K562 (cell line): Measurements from ENCODE around the gene RPL38. TPM values are rescaled to one million over a fixed set of nuclear protein-coding genes. Genes with fewer than 3 reads are reported as not detected.

ENCODE experiments used
- ATAC-seq: fragments of 200-7000 bp; cut with Tn5 transposase; 3 replicates; pipeline ENCODE4 v1.9.1; 2020; ENCODE audit warnings: moderate library complexity
- BruUV-seq: library from RNA; stranded (reverse); fragments of 400-500 nt; replicated peaks from 2 replicates; lab custom pipeline; 2021; lab: Mats Ljungman, UMichigan
- CTCF ChIA-PET: fragments of 300-600 bp; formaldehyde crosslinking; extraction: SDS; loops from one replicate; lab custom pipeline; 2021; ENCODE audit warnings: low intra/inter-chr PET ratio; lab: Yijun Ruan, JAX
- POLR2A ChIA-PET: fragments of 300-600, 350-650 bp; sonication (Branson Sonifier 250); formaldehyde crosslinking; extraction: SDS; loops from one replicate; lab custom pipeline; 2021; ENCODE audit warnings: antibody characterized with exemption, inconsistent platforms; lab: Yijun Ruan, JAX
- DNase-seq, 4 experiments: peaks; one replicate each; pipeline versions ENCODE4 v3.0.0 to v3.0.0-alpha.2; 2011 to 2018; ENCODE audit warnings: low spot score in 3 of 4, mixed read lengths in 3 of 4; ENCODE audit errors: extremely low read depth in 1 of 4
- FAIRE-seq: peaks from 2 replicates; lab custom pipeline; 2011; peaks lifted over from hg19 to GRCh38; lab: Jason Lieb, UNC
- H2AFZ ChIP-seq: 2 replicates; pipeline ENCODE4 v1.6.0; 2011; ENCODE audit warnings: low read depth, low read length, control low read depth, inconsistent platforms
- H3K27ac ChIP-seq: fragments of 200-600 bp; 3 replicates; pipeline ENCODE4 v1.8.0; 2011; ENCODE audit warnings: low read depth, mild to moderate bottlenecking, control low read depth, inconsistent platforms, low read length, moderate library complexity, mixed read lengths; ENCODE audit errors: extremely low read depth
- H3K27me3 ChIP-seq, 2 experiments: fragments of 300-600 bp in 1 of 2; 2 replicates in 1 of 2; 3 replicates in 1 of 2; pipeline versions ENCODE4 v1.6.0 to v1.8.0; 2011; ENCODE audit warnings: inconsistent platforms in 2 of 2, low read length in 2 of 2, mild to moderate bottlenecking in 1 of 2, mixed read lengths in 1 of 2, moderate library complexity in 1 of 2; ENCODE audit not compliant: control insufficient read depth in 2 of 2, insufficient read depth in 2 of 2
- H3K36me3 ChIP-seq: fragments of 300-600 bp; 3 replicates; pipeline ENCODE4 v1.8.0; 2011; ENCODE audit warnings: mild to moderate bottlenecking, low read length, inconsistent platforms; ENCODE audit not compliant: control insufficient read depth, insufficient read depth
- H3K4me1 ChIP-seq, 2 experiments: fragments of 200-600 bp in 1 of 2; replicated peaks in 1 of 2; 2 replicates in 1 of 2; 3 replicates in 1 of 2; pipeline versions ENCODE4 v1.5.1 to v1.8.0; 2011; ENCODE audit warnings: inconsistent platforms in 2 of 2, low read length in 2 of 2, mild to moderate bottlenecking in 1 of 2, mixed read lengths in 1 of 2, moderate library complexity in 1 of 2; ENCODE audit not compliant: control insufficient read depth in 2 of 2, insufficient read depth in 2 of 2
- H3K4me2 ChIP-seq: 2 replicates; pipeline ENCODE4 v1.6.1; 2011; ENCODE audit warnings: low read length, control low read depth, inconsistent platforms, mixed read lengths; ENCODE audit not compliant: insufficient read depth
- H3K4me3 ChIP-seq: fragments of 200-600 bp; sonication (generic), shearing (Covaris generic); 2 replicates; pipeline ENCODE4 v1.5.1; 2016; ENCODE audit warnings: control low read depth, inconsistent platforms
- H3K79me2 ChIP-seq: fragments of 200-600 bp; 3 replicates; pipeline ENCODE4 v1.8.0; 2011; ENCODE audit warnings: low read length, inconsistent platforms; ENCODE audit not compliant: control insufficient read depth, insufficient read depth
- H3K9ac ChIP-seq, 2 experiments: 2 replicates each; pipeline versions ENCODE4 v1.6.0 to v1.6.1; 2011; ENCODE audit warnings: low read depth in 2 of 2, low read length in 2 of 2, control low read depth in 1 of 2, inconsistent platforms in 1 of 2, mild to moderate bottlenecking in 1 of 2, mixed read lengths in 1 of 2; ENCODE audit not compliant: insufficient read depth in 1 of 2
- H3K9me1 ChIP-seq: one replicate; pipeline ENCODE4 v1.6.0; 2011; ENCODE audit warnings: inconsistent platforms, mild to moderate bottlenecking, low read length, moderate library complexity; ENCODE audit not compliant: control insufficient read depth, insufficient read depth
- H3K9me3 ChIP-seq: replicated peaks from 2 replicates; pipeline ENCODE4 v1.5.1; 2011; ENCODE audit warnings: low read depth, low read length, inconsistent platforms; ENCODE audit not compliant: control insufficient read depth, insufficient read depth
- H4K20me1 ChIP-seq: replicated peaks from 2 replicates; pipeline ENCODE4 v1.6.1; 2011; ENCODE audit warnings: low read length, inconsistent platforms, mixed read lengths; ENCODE audit not compliant: control insufficient read depth, insufficient read depth
- BACH1 ChIP-seq: fragments of 200-800 bp; sonication (Bioruptor generic); IDR thresholded peaks from 2 replicates; pipeline ENCODE4 v1.6.1; 2016; ENCODE audit warnings: missing genetic modification characterization, missing compliant biosample characterization
- COPS2 ChIP-seq: fragments of 450-650 bp; conservative IDR thresholded peaks from 2 replicates; pipeline ENCODE4 v1.6.1; 2016; ENCODE audit warnings: mild to moderate bottlenecking, moderate library complexity
- DMBX1 ChIP-seq: fragments of 250-450 bp; sonication (Bioruptor Pico); IDR thresholded peaks from 2 replicates; pipeline ENCODE4 v1.8.0; 2022; ENCODE audit warnings: inconsistent platforms, mild to moderate bottlenecking, moderate library complexity, borderline replicate concordance
- EWSR1 ChIP-seq: fragments of 450-650 bp; IDR thresholded peaks from 2 replicates; pipeline ENCODE4 v1.6.1; 2018; ENCODE audit warnings: borderline replicate concordance, mild to moderate bottlenecking, low read depth, moderate library complexity; ENCODE audit not compliant: partially characterized antibody
- HDAC2 ChIP-seq: fragments of 450-650 bp; IDR thresholded peaks from 2 replicates; pipeline ENCODE4 v1.6.1; 2016; ENCODE audit warnings: mild to moderate bottlenecking
- LEF1 ChIP-seq: fragments of 450-650 bp; IDR thresholded peaks from 2 replicates; pipeline ENCODE4 v1.6.1; 2016; ENCODE audit warnings: mild to moderate bottlenecking
- PHF20 ChIP-seq: fragments of 450-650 bp; IDR thresholded peaks from 2 replicates; pipeline ENCODE4 v1.6.1; 2018; ENCODE audit not compliant: partially characterized antibody
- PURB ChIP-seq: sonication (generic); formaldehyde crosslinking; IDR thresholded peaks from 2 replicates; pipeline ENCODE4 v1.9.0; 2021; ENCODE audit warnings: low read depth, mild to moderate bottlenecking, missing genetic modification reagents
- SAP30 ChIP-seq: fragments of 200-600 bp; sonication (generic); IDR thresholded peaks from 2 replicates; pipeline ENCODE4 v1.6.1; 2012; ENCODE audit warnings: borderline replicate concordance, low read depth, mild to moderate bottlenecking, moderate library complexity, low read length, control low read depth, inconsistent platforms; ENCODE audit not compliant: insufficient read depth, poor library complexity, severe bottlenecking
- SMARCC2 ChIP-seq: fragments of 450-650 bp; IDR thresholded peaks from 2 replicates; pipeline ENCODE4 v1.6.1; 2017; ENCODE audit warnings: antibody characterized with exemption, moderate library complexity, mild to moderate bottlenecking, low read depth
- SOX6 ChIP-seq: fragments of 450-650 bp; IDR thresholded peaks from 2 replicates; pipeline ENCODE4 v1.6.1; 2014; ENCODE audit warnings: mild to moderate bottlenecking
- TBP ChIP-seq: optimal IDR thresholded peaks from 2 replicates; pipeline ENCODE3; 2011; ENCODE audit warnings: low read depth, low read length, improper control_type of control experiment
- TEAD2 ChIP-seq: fragments of 450-650 bp; IDR thresholded peaks from 2 replicates; pipeline ENCODE4 v1.6.1; 2016; ENCODE audit warnings: missing genetic modification characterization, control low read depth, missing compliant biosample characterization
- TOE1 ChIP-seq, 2 experiments: fragments of 450-650 bp in 1 of 2; sonication (generic) in 1 of 2; formaldehyde crosslinking in 1 of 2; IDR thresholded peaks; 2 replicates each; pipeline versions ENCODE4 v1.7.1 to v1.8.0; 2016 to 2022; ENCODE audit warnings: borderline replicate concordance in 2 of 2, mild to moderate bottlenecking in 2 of 2, antibody characterized with exemption in 1 of 2, inconsistent platforms in 1 of 2, low read depth in 1 of 2, missing genetic modification reagents in 1 of 2, moderate library complexity in 1 of 2
- ZBTB43 ChIP-seq: sonication (generic); formaldehyde crosslinking; IDR thresholded peaks from 2 replicates; pipeline ENCODE4 v1.8.0; 2023; ENCODE audit warnings: mild to moderate bottlenecking, missing genetic modification reagents
- ZNF785 ChIP-seq: fragments of 250-450 bp; sonication (Bioruptor Pico); IDR thresholded peaks from 2 replicates; pipeline ENCODE4 v1.4.0; 2020; ENCODE audit warnings: mild to moderate bottlenecking
- WGBS: fragments of 100-300 bp; shearing (Covaris generic); methylation state at CpG from one replicate; pipeline ENCODE4 v1.1.6; 2016; ENCODE audit warnings: low coverage, mixed read lengths; ENCODE audit not compliant: insufficient coverage; ENCODE audit errors: missing lambda C conversion rate; 5-methylcytosine and 5-hydroxymethylcytosine counted together
- in situ Hi-C: fragments of 300-500 bp; cut with MboI; formaldehyde crosslinking; loops from 4 replicates; pipeline ENCODE4 v1.15.0; 2018; ENCODE audit warnings: inconsistent platforms, mixed read lengths
- intact Hi-C: fragments of 100-400 bp; cut with micrococcal nuclease; formaldehyde crosslinking; loops from 2 replicates; pipeline ENCODE4 v1.14.2; 2022
- polyA plus RNA-seq, 8 experiments: library from polyadenylated mRNA; depleted of rRNA in 4 of 8; stranded (reverse) in 5 of 8; unstranded in 3 of 8; fragments of >200 nt; fragmentation: Nextera tagmentation in 2 of 8; fragmentation: Illumina TruSeq in 1 of 8; extraction: Ambion mirVana in 2 of 8; extraction: Trizol in 1 of 8; gene quantifications; 2 replicates each; pipeline versions ENCODE4 v1.2.1 to v1.2.3, GENCODE V29; 2011 to 2014; ENCODE audit warnings: inconsistent platforms in 1 of 8, missing spikeins in 1 of 8
- total RNA-seq, 7 experiments: library from RNA; depleted of rRNA in 6 of 7; stranded (reverse); fragments of >200 nt in 6 of 7; fragmentation: Illumina TruSeq in 2 of 7; extraction: Trizol in 2 of 7; gene quantifications; 2 replicates each; pipeline versions ENCODE4 v1.2.1 to v1.2.3, GENCODE V29; 2011 to 2021; ENCODE audit warnings: low replicate concordance in 1 of 7

Gene RPL38
- total and polyA plus RNA-seq, 9 of the 15 experiments (the other 6 are each of a cell fraction or from before 2014, with no cell fraction given): 1,224 to 3,864 (median 1,939) TPM

- TF ChIP-seq ZBTB43 (0 out of 2 replicates have a peak, but pooled peaks have one; percentile 54), TOE1 (IDR thresholded peaks at IDR 0.05; ENCODE audit: borderline replicate concordance) (peak; percentile 93), TOE1 (CRISPR knock-in tag; IDR thresholded peaks at IDR 0.05; ENCODE audit: borderline replicate concordance, low read depth) (no peak), LEF1 (no peak), PURB (CRISPR knock-in tag) (no peak)
These were observed at the start of gene RPL38 (continued) for GRCh38 chr17:74203439-74204240.

GRCh38 chr17:74153821-74154430, 49.6 kb upstream of the RPL38 start:
- ATAC-seq (no peak; the same call in 2 of the 3 replicates), FAIRE-seq (no peak), DNase-seq (no peak)
- no peak overlapping the region for H2AFZ ChIP-seq
- H3K9ac ChIP-seq: no peak overlapping the region
- H3K4me2 ChIP-seq: no peak overlapping the region
- H3K27ac ChIP-seq: no peak overlapping the region
- H3K9me3 ChIP-seq: no peaks in the 10 kb centered on the region
- H4K20me1 ChIP-seq: no peaks in the 10 kb centered on the region; the same call in 1 of the 2 replicates
- H3K4me1 ChIP-seq: no peaks in the 10 kb centered on the region; a peak in 1 of 5 replicates
- no peaks in the 10 kb centered on the region for H3K9me1 ChIP-seq
- H3K4me3 ChIP-seq: no peak overlapping the region
- no peak for TF ChIP-seq SOX6
- no peak for TF ChIP-seq ZNF785 (CRISPR knock-in tag)
- TF ChIP-seq PHF20: no peak
- no peak for TF ChIP-seq HDAC2
- no peak for TF ChIP-seq DMBX1 (CRISPR knock-in tag)
- no peak for TF ChIP-seq SAP30
- TF ChIP-seq BACH1 (tag): no peak
- no peak for TF ChIP-seq EWSR1
- no peak for TF ChIP-seq COPS2
- TF ChIP-seq TBP: no peak
- TF ChIP-seq TEAD2 (tag): no peak
- no peak for TF ChIP-seq SMARCC2
- no TSS peak for BruUV-seq
- intact Hi-C loops (no loop called here), in situ Hi-C loops (no loop called here)
- peaks cover 9 to 57% of the 10 kb centered on the region in 2 experiments; a peak in 4 of 5 replicates for H3K27me3 ChIP-seq
- ChIA-PET CTCF (no interaction called here), POLR2A (interaction anchor here (0.7 kb wide), 2 partner anchors 18 to 86 kb away, joined by 3 to 4 read pairs; no protein-coding TSS in a partner anchor)
- WGBS: under 1% methylated on average over 11 of the region's 11 CpGs
- no peaks in the 10 kb centered on the region for H3K79me2 ChIP-seq
- no peaks in the 10 kb centered on the region for H3K36me3 ChIP-seq
